PC-3 (cell line): ENCODE measurements around the gene DLGAP4. TPM values are rescaled to one million over a fixed set of nuclear protein-coding genes. Genes with fewer than 3 reads are reported as not detected.

Experiments used
- ATAC-seq: fragments of 200-7000 bp; cut with Tn5 transposase; 2 replicates; pipeline ENCODE4 v1.9.1; 2020; ENCODE audit warnings: mild to moderate bottlenecking, moderate library complexity
- BruUV-seq: library from RNA; stranded (reverse); fragments of 400-500 nt; replicated peaks from 2 replicates; lab custom pipeline; 2021; lab: Mats Ljungman, UMichigan
- CTCF ChIA-PET: fragments of 300-600 bp; sonication (Branson Sonifier 250); formaldehyde crosslinking; loops from one replicate; lab custom pipeline; 2022; ENCODE audit warnings: antibody characterized with exemption; lab: Charles Lee
- POLR2A ChIA-PET: fragments of 300-600 bp; sonication (Branson Sonifier 250); formaldehyde crosslinking; loops from one replicate; lab custom pipeline; 2022; ENCODE audit warnings: antibody characterized with exemption; ENCODE audit not compliant: unreplicated experiment; lab: Charles Lee
- DNase-seq: peaks from one replicate; pipeline ENCODE4 v3.0.0-alpha.2; 2015
- H2AFZ ChIP-seq: fragments of 300-600 bp; sonication (generic); 2 replicates; pipeline ENCODE4 v1.6.0; 2016; ENCODE audit warnings: antibody characterized with exemption, low read length
- H3F3A ChIP-seq: fragments of 300-600 bp; sonication (generic); one replicate; pipeline ENCODE4 v1.6.0; 2017; ENCODE audit warnings: antibody characterized with exemption, low read length, control low read depth, mild to moderate bottlenecking; ENCODE audit not compliant: unreplicated experiment
- H3K27ac ChIP-seq: fragments of 300-600 bp; sonication (generic); 2 replicates; pipeline ENCODE4 v1.5.1; 2016; ENCODE audit warnings: mild to moderate bottlenecking, low read length
- H3K27me3 ChIP-seq: fragments of 300-600 bp; sonication (generic); 2 replicates; pipeline ENCODE4 v1.6.1; 2016; ENCODE audit warnings: low read length, mixed read lengths
- H3K36me3 ChIP-seq: fragments of 300-600 bp; sonication (generic); 2 replicates; pipeline ENCODE4 v1.6.1; 2016; ENCODE audit warnings: low read depth, mixed run types, low read length, mixed read lengths
- H3K4me1 ChIP-seq: fragments of 300-600 bp; sonication (generic); 2 replicates; pipeline ENCODE4 v1.5.1; 2016; ENCODE audit warnings: low read length; ENCODE audit not compliant: insufficient read depth
- H3K4me2 ChIP-seq: fragments of 300-600 bp; sonication (generic); 2 replicates; pipeline ENCODE4 v1.6.0; 2016; ENCODE audit warnings: low read length
- H3K4me3 ChIP-seq: fragments of 300-600 bp; sonication (generic); 2 replicates; pipeline ENCODE4 v1.5.1; 2016; ENCODE audit warnings: mild to moderate bottlenecking, low read length, mixed read lengths
- H3K79me2 ChIP-seq: fragments of 300-600 bp; sonication (generic); 2 replicates; pipeline ENCODE4 v1.6.1; 2017; ENCODE audit warnings: low read length, mixed read lengths
- H3K9ac ChIP-seq: fragments of 300-600 bp; sonication (generic); 2 replicates; pipeline ENCODE4 v1.6.0; 2016; ENCODE audit warnings: mild to moderate bottlenecking, low read length
- H3K9me2 ChIP-seq: fragments of 300-600 bp; sonication (generic); replicated peaks from 2 replicates; pipeline ENCODE4 v1.6.1; 2016; ENCODE audit warnings: mixed run types, low read length, mixed read lengths
- H3K9me3 ChIP-seq: fragments of 300-600 bp; sonication (generic); 2 replicates; pipeline ENCODE4 v1.6.1; 2016; ENCODE audit warnings: low read length, mixed read lengths
- H4K20me1 ChIP-seq: fragments of 300-600 bp; sonication (generic); 2 replicates; pipeline ENCODE4 v1.6.1; 2016; ENCODE audit warnings: low read length, mixed read lengths
- CTCF ChIP-seq: fragments of 300-600 bp; sonication (generic); conservative IDR thresholded peaks from 2 replicates; pipeline ENCODE4 v1.5.1; 2017; ENCODE audit warnings: antibody characterized with exemption, low read depth, mild to moderate bottlenecking, low read length
- EZH2 ChIP-seq: fragments of 300-600 bp; sonication (generic); IDR thresholded peaks from one replicate; pipeline ENCODE4 v1.6.1; 2017; ENCODE audit warnings: antibody characterized with exemption, mild to moderate bottlenecking, low read length; ENCODE audit not compliant: unreplicated experiment
- EZH2phosphoT487 ChIP-seq: fragments of 300-600 bp; sonication (generic); IDR thresholded peaks from 2 replicates; pipeline ENCODE4 v1.6.1; 2018; ENCODE audit warnings: mild to moderate bottlenecking, antibody characterized with exemption, low read length, borderline replicate concordance
- intact Hi-C: fragments of 100-400 bp; cut with micrococcal nuclease; formaldehyde crosslinking; loops from 2 replicates; pipeline ENCODE4 v1.9.0; 2023
- total RNA-seq: library from RNA; depleted of rRNA; stranded (reverse); fragments of >200 nt; gene quantifications from 2 replicates; pipeline ENCODE4 v1.2.3, GENCODE V29; 2014

DLGAP4 gene
- total RNA-seq, 1 experiment from 2014 or later = 21.0 TPM

- intact Hi-C loops = no loop called here
- Histone ChIP-seq H3K9me3 (no peaks in the 10 kb centered on the region), H3K4me1 (no peaks in the 10 kb centered on the region), H3K79me2 (no peaks in the 10 kb centered on the region), H3K4me2 (no peak overlapping the region), H3K4me3 (no peak overlapping the region), H3F3A (no peaks in the 10 kb centered on the region), H2AFZ (no peak overlapping the region), H3K27me3 (0 out of 2 replicates have a peak, but pooled peaks cover 6% of the 10 kb centered on the region), H4K20me1 (no peaks in the 10 kb centered on the region), H3K36me3 (no peaks in the 10 kb centered on the region), H3K27ac (no peak overlapping the region), H3K9ac (no peak overlapping the region), H3K9me2 (no peaks in the 10 kb centered on the region)
- ChIA-PET CTCF (no interaction called here), POLR2A (no interaction called here)
- DNase-seq = no peak
- ATAC-seq = no peak
- no peak for TF ChIP-seq EZH2
- TF ChIP-seq CTCF = no peak
- no peak for TF ChIP-seq EZH2phosphoT487
- BruUV-seq = no TSS peak
These were observed 7.8 kb downstream of the DLGAP4 start for GRCh38 chr20:36313926-36314325.

- no peaks in the 10 kb centered on the region for H3K9me2 ChIP-seq
- ChIA-PET CTCF (no interaction called here), POLR2A (no interaction called here)
- H3K9ac ChIP-seq = no peak overlapping the region
- ATAC-seq (no peak), DNase-seq (no peak)
- no peak overlapping the region for H3K27ac ChIP-seq
- BruUV-seq = no TSS peak
- no peak for TF ChIP-seq CTCF
- no peak for TF ChIP-seq EZH2phosphoT487
- TF ChIP-seq EZH2 = no peak
- intact Hi-C loops = no loop called here
- H3K36me3 ChIP-seq = no peaks in the 10 kb centered on the region
- no peaks in the 10 kb centered on the region for H3K4me1 ChIP-seq
- H3K9me3 ChIP-seq = no peaks in the 10 kb centered on the region
- H3K4me3 ChIP-seq = no peak overlapping the region
- no peaks in the 10 kb centered on the region for H4K20me1 ChIP-seq
- no peaks in the 10 kb centered on the region for H3K79me2 ChIP-seq
- no peaks in the 10 kb centered on the region for H3F3A ChIP-seq
- no peak overlapping the region for H2AFZ ChIP-seq
- H3K27me3 ChIP-seq = 0 out of 2 replicates have a peak, but pooled peaks cover 6% of the 10 kb centered on the region
- no peak overlapping the region for H3K4me2 ChIP-seq
These were observed 8.8 kb downstream of the DLGAP4 start for GRCh38 chr20:36314734-36315544.

- no peaks in the 10 kb centered on the region for H3F3A ChIP-seq
- TF ChIP-seq EZH2phosphoT487 (no peak), CTCF (no peak), EZH2 (no peak)
- H3K36me3 ChIP-seq = no peaks in the 10 kb centered on the region
- intact Hi-C loops = no loop called here
- H2AFZ ChIP-seq = no peak overlapping the region
- no peaks in the 10 kb centered on the region; the same call in 1 of the 2 replicates for H3K27me3 ChIP-seq
- H3K9me2 ChIP-seq = no peaks in the 10 kb centered on the region
- DNase-seq (no peak), ATAC-seq (no peak)
- no peaks in the 10 kb centered on the region for H3K79me2 ChIP-seq
- BruUV-seq = no TSS peak
- no peak overlapping the region for H3K9ac ChIP-seq
- H3K27ac ChIP-seq = no peak overlapping the region
- no peaks in the 10 kb centered on the region for H4K20me1 ChIP-seq
- H3K9me3 ChIP-seq = no peaks in the 10 kb centered on the region
- no peak overlapping the region for H3K4me2 ChIP-seq
- no peaks in the 10 kb centered on the region for H3K4me1 ChIP-seq
- no peak overlapping the region for H3K4me3 ChIP-seq
- ChIA-PET CTCF (no interaction called here), POLR2A (no interaction called here)
These were observed 9.6 kb downstream of the DLGAP4 start for GRCh38 chr20:36315545-36316351.
